Panc1 (cell line): Measurements from ENCODE around the gene TRIM10. TPM values are rescaled to one million over a fixed set of nuclear protein-coding genes. Genes with fewer than 3 reads are reported as not detected.
A peak's percentile ranks its signal among the peaks of the same experiment; 100 is the strongest.

ENCODE experiments used
- ATAC-seq: fragments of 200-7000 bp; cut with Tn5 transposase; 2 replicates; pipeline ENCODE4 v1.9.1; 2020; ENCODE audit warnings: mild to moderate bottlenecking, moderate library complexity
- BruUV-seq: library from RNA; stranded (reverse); fragments of 400-500 nt; replicated peaks from 2 replicates; lab custom pipeline; 2021; lab: Mats Ljungman, UMichigan
- CTCF ChIA-PET: fragments of 300-600 bp; sonication (Branson Sonifier 250); formaldehyde crosslinking; loops from one replicate; lab custom pipeline; 2022; ENCODE audit warnings: antibody characterized with exemption; lab: Charles Lee
- POLR2A ChIA-PET: fragments of 300-600 bp; sonication (Branson Sonifier 250); formaldehyde crosslinking; loops from one replicate; lab custom pipeline; 2022; ENCODE audit warnings: antibody characterized with exemption; lab: Charles Lee
- DNase-seq: peaks from one replicate; pipeline ENCODE4 v3.0.0-alpha.2; 2010; ENCODE audit warnings: low read depth, low spot score
- H3K27ac ChIP-seq: 2 replicates; pipeline ENCODE4 v1.5.1; 2011; ENCODE audit warnings: mild to moderate bottlenecking, low read length, inconsistent platforms
- H3K27me3 ChIP-seq: fragments of 200-500 bp; sonication (Bioruptor generic); 2 replicates; pipeline ENCODE4 v1.6.0; 2014; ENCODE audit warnings: low read length, inconsistent platforms; ENCODE audit not compliant: control insufficient read depth, insufficient read depth
- H3K36me3 ChIP-seq: fragments of 200-500 bp; sonication (Bioruptor generic); 2 replicates; pipeline ENCODE4 v1.5.1; 2014; ENCODE audit warnings: inconsistent platforms, mild to moderate bottlenecking, low read length, moderate library complexity; ENCODE audit not compliant: control insufficient read depth, insufficient read depth
- H3K4me1 ChIP-seq: 2 replicates; pipeline ENCODE4 v1.5.1; 2011; ENCODE audit warnings: inconsistent platforms, mild to moderate bottlenecking, low read length, moderate library complexity; ENCODE audit not compliant: control insufficient read depth, insufficient read depth
- H3K4me3 ChIP-seq, 2 experiments: 2 replicates each; pipeline ENCODE4 v1.5.1; 2011 to 2012; ENCODE audit warnings: low read depth in 2 of 2, low read length in 2 of 2, mild to moderate bottlenecking in 2 of 2, inconsistent platforms in 1 of 2, moderate library complexity in 1 of 2
- H3K9me3 ChIP-seq: fragments of 200-500 bp; sonication (Bioruptor generic); 2 replicates; pipeline ENCODE4 v1.5.1; 2014; ENCODE audit warnings: low read depth, mild to moderate bottlenecking, inconsistent platforms, low read length, moderate library complexity; ENCODE audit not compliant: control insufficient read depth, insufficient read depth
- POLR2AphosphoS5 ChIP-seq: IDR thresholded peaks from 2 replicates; pipeline ENCODE4 v1.6.1; 2012; ENCODE audit warnings: mild to moderate bottlenecking, low read depth, low read length, moderate library complexity
- SIN3A ChIP-seq: IDR thresholded peaks from 2 replicates; pipeline ENCODE4 v1.6.1; 2012; ENCODE audit warnings: low read depth, mild to moderate bottlenecking, low read length, moderate library complexity, borderline replicate concordance; ENCODE audit not compliant: insufficient read depth
- TCF7L2 ChIP-seq: IDR thresholded peaks from 2 replicates; pipeline ENCODE4 v1.6.1; 2011; ENCODE audit warnings: mild to moderate bottlenecking, low read depth, low read length, inconsistent platforms
- in situ Hi-C: cut with HindIII; loops from 2 replicates; pipeline ENCODE4 v1.10.0; 2016; ENCODE audit warnings: low sequenced_read_pairs, low pct_unique_long_range_greater_than_20kb
- intact Hi-C: fragments of 100-400 bp; cut with micrococcal nuclease; formaldehyde crosslinking; loops from one replicate; pipeline ENCODE4 v1.10.0; 2022; ENCODE audit not compliant: unreplicated experiment
- total RNA-seq: library from RNA; stranded (reverse); gene quantifications from one replicate; pipeline ENCODE4 v1.2.1, GENCODE V29; 2021; ENCODE audit not compliant: unreplicated experiment
- TF ChIP-seq, protein P1 (sequence below): fragments of 450-650 bp; IDR thresholded peaks from 2 replicates; pipeline ENCODE4 v1.5.1; 2017; ENCODE audit warnings: mild to moderate bottlenecking
- TF ChIP-seq, protein P2 (sequence below), 2 experiments: IDR thresholded peaks; 2 replicates each; pipeline ENCODE4 v1.6.1; 2011 to 2012; ENCODE audit warnings: low read depth in 2 of 2, control low read depth in 1 of 2, low read length in 1 of 2, mild to moderate bottlenecking in 1 of 2, moderate library complexity in 1 of 2; ENCODE audit not compliant: insufficient read depth in 1 of 2

Gene TRIM10
- total RNA-seq, 1 experiment from 2014 or later = not detected

DNA sequence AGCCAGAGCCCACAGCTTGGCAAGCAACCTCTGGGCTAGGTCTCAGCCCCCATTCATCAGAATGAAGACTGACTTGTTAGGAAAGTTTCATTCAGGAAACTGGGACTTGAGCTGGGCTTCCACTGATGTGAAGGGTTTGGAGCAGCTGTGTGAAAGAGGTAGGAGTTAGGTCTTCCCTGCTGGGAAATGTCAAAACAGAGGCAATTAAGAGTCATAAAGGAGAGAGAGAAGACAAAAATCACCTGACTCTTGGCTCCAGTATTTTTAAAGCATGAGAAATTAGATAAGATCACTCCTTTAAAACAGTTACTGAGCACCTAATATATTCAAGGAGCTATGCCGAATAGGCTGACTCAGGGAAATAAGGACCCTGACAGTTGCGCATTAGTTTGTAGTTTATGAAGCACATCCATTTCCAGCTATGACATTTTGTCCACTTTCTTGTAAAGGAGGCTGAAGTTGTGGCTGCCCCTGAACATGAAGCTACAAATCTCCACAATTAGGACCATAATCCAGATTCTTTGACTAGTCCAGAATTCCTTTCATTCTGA is 29.0 kb downstream of the TRIM10 start:
- H3K9me3 ChIP-seq = no peaks in the 10 kb centered on the region
- no peak overlapping the region for H3K4me3 ChIP-seq
- in situ Hi-C loops (no loop called here), intact Hi-C loops (loop anchor here (1.0 kb wide), 1 partner anchor 29 kb away; no protein-coding TSS in a partner anchor)
- peaks cover 19% of the 10 kb centered on the region for H3K27me3 ChIP-seq
- H3K27ac ChIP-seq = no peak overlapping the region
- no peaks in the 10 kb centered on the region for H3K36me3 ChIP-seq
- DNase-seq = no peak
- ATAC-seq = no peak
- H3K4me1 ChIP-seq = peaks cover 10% of the 10 kb centered on the region; the same call in 1 of the 2 replicates
- no TSS peak for BruUV-seq
- ChIA-PET POLR2A (no interaction called here), CTCF (interaction anchor here (0.6 to 5.5 kb wide), 4 partner anchors 28 to 213 kb away, joined by 3 to 68 read pairs (median 12); partner anchors contain the start of gene PPP1R11)
- TF ChIP-seq SIN3A = no peak
- TF ChIP-seq, protein P1, sequence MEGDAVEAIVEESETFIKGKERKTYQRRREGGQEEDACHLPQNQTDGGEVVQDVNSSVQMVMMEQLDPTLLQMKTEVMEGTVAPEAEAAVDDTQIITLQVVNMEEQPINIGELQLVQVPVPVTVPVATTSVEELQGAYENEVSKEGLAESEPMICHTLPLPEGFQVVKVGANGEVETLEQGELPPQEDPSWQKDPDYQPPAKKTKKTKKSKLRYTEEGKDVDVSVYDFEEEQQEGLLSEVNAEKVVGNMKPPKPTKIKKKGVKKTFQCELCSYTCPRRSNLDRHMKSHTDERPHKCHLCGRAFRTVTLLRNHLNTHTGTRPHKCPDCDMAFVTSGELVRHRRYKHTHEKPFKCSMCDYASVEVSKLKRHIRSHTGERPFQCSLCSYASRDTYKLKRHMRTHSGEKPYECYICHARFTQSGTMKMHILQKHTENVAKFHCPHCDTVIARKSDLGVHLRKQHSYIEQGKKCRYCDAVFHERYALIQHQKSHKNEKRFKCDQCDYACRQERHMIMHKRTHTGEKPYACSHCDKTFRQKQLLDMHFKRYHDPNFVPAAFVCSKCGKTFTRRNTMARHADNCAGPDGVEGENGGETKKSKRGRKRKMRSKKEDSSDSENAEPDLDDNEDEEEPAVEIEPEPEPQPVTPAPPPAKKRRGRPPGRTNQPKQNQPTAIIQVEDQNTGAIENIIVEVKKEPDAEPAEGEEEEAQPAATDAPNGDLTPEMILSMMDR = no peak
- no peak for TF ChIP-seq TCF7L2
- no peak for TF ChIP-seq POLR2AphosphoS5
- TF ChIP-seq, protein P2, sequence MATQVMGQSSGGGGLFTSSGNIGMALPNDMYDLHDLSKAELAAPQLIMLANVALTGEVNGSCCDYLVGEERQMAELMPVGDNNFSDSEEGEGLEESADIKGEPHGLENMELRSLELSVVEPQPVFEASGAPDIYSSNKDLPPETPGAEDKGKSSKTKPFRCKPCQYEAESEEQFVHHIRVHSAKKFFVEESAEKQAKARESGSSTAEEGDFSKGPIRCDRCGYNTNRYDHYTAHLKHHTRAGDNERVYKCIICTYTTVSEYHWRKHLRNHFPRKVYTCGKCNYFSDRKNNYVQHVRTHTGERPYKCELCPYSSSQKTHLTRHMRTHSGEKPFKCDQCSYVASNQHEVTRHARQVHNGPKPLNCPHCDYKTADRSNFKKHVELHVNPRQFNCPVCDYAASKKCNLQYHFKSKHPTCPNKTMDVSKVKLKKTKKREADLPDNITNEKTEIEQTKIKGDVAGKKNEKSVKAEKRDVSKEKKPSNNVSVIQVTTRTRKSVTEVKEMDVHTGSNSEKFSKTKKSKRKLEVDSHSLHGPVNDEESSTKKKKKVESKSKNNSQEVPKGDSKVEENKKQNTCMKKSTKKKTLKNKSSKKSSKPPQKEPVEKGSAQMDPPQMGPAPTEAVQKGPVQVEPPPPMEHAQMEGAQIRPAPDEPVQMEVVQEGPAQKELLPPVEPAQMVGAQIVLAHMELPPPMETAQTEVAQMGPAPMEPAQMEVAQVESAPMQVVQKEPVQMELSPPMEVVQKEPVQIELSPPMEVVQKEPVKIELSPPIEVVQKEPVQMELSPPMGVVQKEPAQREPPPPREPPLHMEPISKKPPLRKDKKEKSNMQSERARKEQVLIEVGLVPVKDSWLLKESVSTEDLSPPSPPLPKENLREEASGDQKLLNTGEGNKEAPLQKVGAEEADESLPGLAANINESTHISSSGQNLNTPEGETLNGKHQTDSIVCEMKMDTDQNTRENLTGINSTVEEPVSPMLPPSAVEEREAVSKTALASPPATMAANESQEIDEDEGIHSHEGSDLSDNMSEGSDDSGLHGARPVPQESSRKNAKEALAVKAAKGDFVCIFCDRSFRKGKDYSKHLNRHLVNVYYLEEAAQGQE (IDR thresholded peaks at IDR 0.05; ENCODE audit: insufficient read depth in 1 of 2, low read depth in 2 of 2, low read length in 1 of 2) = no peak

DNA sequence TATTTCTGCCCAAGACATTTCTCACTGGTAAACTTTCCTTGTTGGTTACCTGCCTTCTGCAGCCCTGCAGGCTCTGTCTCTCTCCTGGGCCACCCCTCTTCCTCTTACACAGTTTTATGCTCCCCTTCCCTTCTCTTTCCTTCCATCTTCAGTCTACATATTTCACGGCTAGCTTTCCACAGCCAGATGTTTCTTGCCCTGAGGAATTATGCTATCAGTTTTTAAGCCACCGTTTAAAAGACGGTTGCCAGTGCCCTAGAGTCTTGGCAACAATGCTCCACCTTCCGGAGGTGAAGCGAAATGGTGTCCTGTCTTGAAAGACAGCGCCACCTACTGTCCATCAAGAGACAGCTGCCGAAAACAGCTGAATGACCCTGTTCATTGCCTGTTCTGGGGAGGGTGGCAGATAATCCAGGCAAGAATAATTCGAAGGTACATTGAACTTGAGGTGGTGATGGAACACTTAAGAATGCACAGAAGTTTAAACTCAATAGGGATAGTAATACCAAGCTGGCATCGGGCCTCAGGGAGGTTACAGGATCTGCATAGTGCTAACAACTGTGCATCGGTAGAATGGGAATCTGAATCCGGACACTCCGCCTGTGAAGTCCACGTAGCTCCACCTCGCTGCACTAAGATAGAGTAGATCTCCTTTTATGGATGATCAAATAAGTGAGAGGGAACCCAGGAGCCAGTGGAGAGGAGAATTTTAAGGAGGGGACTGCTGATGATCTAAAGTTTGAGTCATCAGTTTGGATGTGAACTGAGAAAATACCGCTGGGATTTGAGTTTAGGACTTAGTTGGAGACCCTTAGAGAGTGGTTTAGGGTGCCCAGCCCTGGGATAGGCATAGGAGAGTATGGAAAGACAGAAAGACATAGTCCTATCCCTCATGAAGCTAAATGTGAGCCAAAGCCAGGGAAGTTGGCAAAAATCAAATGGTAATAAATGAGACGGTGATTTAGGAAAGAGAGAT is 29.8 kb downstream of the TRIM10 start:
- CTCF ChIA-PET = interaction anchor here (0.7 to 5.5 kb wide), 7 partner anchors 12 to 75 kb away, joined by 3 to 68 read pairs (median 4); partner anchors contain the start of gene PPP1R11
- H3K27ac ChIP-seq = peak overlapping the region; percentile 15; the same call in 1 of the 2 replicates
- no peak for TF ChIP-seq SIN3A
- TF ChIP-seq TCF7L2 = no peak
- TF ChIP-seq, protein P2 (IDR thresholded peaks at IDR 0.05; ENCODE audit: insufficient read depth in 1 of 2, low read depth in 2 of 2, low read length in 1 of 2) = no peak
- TF ChIP-seq, protein P1 = peak; percentile 98
- H3K9me3 ChIP-seq = no peaks in the 10 kb centered on the region
- no peaks in the 10 kb centered on the region for H3K36me3 ChIP-seq
- DNase-seq (peak; percentile 64), ATAC-seq (peak; percentile 93)
- H3K27me3 ChIP-seq = peaks cover 19% of the 10 kb centered on the region
- no TSS peak for BruUV-seq
- no peak overlapping the region for H3K4me3 ChIP-seq
- intact Hi-C loops = loop anchor here (1.0 kb wide), 1 partner anchor 28 kb away; no protein-coding TSS in a partner anchor
- peaks cover 10% of the 10 kb centered on the region; the same call in 1 of the 2 replicates for H3K4me1 ChIP-seq
- POLR2A ChIA-PET = interaction anchor here (1.2 kb wide), 1 partner anchor 29 kb away, joined by 4 read pairs; no protein-coding TSS in a partner anchor
- in situ Hi-C loops = no loop called here
